GM10266 (cell line): ENCODE results near the gene NOC2L.

Source experiments
- DNase-seq: peaks from one replicate; pipeline ENCODE4 v3.0.0; 2012; ENCODE audit errors: extremely low spot score
- TF ChIP-seq, protein P1 (sequence below): IDR thresholded peaks from 2 replicates; pipeline ENCODE4 v1.5.1; 2012; ENCODE audit warnings: mild to moderate bottlenecking, low read depth; ENCODE audit not compliant: control insufficient read depth, insufficient read depth; ENCODE audit errors: missing control alignments

Gene NOC2L

GRCh38 chr1:917076-917459 is 42.0 kb downstream of the NOC2L start:
- DNase-seq, result no peak

GRCh38 chr1:916173-917075 is 42.6 kb downstream of the NOC2L start:
- DNase-seq, result no peak
- TF ChIP-seq, protein P1, sequence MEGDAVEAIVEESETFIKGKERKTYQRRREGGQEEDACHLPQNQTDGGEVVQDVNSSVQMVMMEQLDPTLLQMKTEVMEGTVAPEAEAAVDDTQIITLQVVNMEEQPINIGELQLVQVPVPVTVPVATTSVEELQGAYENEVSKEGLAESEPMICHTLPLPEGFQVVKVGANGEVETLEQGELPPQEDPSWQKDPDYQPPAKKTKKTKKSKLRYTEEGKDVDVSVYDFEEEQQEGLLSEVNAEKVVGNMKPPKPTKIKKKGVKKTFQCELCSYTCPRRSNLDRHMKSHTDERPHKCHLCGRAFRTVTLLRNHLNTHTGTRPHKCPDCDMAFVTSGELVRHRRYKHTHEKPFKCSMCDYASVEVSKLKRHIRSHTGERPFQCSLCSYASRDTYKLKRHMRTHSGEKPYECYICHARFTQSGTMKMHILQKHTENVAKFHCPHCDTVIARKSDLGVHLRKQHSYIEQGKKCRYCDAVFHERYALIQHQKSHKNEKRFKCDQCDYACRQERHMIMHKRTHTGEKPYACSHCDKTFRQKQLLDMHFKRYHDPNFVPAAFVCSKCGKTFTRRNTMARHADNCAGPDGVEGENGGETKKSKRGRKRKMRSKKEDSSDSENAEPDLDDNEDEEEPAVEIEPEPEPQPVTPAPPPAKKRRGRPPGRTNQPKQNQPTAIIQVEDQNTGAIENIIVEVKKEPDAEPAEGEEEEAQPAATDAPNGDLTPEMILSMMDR, result no peak

More at GRCh38 chr1:917076-917459, 42.0 kb downstream of the NOC2L start:
- TF ChIP-seq, protein P1, result no peak

DNA sequence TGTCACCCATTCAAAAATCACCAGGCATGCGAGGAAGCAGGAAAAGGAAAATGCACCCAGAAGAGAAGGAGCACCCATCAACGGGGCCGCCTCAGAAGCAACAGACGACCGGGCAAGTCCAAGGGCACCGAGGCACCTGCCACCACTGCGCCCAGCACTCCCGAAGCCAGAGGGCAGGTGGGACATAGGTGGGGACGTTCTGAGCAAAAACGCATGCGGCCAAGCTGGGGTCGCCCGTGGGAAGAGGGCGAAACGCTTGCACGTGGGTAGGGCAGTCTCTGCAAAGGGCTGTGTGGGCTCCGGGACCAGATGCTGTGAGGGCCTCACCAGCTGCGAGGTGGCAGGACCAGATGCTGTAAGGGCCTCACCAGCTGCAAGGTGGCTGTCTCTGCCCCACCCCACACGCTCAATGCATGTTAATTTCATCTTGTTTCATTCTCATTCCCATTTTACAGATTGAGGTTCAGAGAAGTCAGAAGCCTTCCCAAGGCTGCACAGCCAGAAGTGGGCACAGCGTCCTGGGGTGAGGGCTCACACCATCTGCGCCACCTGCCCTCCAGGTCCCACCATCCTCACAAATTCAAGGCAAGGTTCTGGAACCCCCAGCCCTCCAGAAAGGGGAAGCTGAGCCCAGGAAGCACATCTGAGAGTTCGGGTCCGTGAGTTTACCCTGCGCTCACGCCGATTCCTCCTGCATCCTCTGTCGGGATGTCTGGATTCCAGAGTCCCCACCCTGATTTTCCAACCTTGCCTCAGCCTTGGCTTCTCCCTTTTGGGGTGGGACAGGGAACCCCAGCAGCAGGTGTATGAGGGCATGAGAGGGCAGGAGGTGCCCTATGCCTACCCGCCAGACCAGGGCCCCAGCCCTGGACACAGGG is 43.5 kb downstream of the NOC2L start:
- DNase-seq, result no peak
- TF ChIP-seq, protein P1, result no peak

DNA sequence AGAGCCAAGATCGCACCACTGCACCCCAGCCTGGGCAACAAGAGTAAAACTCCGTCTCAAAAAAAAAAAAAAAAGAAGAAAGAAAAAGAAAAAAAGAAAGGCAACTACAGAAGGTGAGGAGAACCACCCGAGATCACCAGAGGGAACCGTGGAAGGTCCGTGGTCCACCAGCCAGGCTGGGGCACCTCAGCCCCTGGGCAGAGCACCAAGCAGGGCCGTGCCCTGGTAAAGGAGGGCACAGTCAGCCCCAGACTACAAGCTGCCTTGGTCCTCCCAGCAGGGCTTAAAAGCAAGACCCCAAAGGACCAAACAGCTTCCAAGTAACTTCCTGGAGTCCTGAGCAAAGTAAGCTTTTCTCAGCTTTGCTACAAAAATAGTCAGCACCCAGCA is 44.2 kb downstream of the NOC2L start:
- no peak for DNase-seq
- TF ChIP-seq, protein P1, result no peak

DNA sequence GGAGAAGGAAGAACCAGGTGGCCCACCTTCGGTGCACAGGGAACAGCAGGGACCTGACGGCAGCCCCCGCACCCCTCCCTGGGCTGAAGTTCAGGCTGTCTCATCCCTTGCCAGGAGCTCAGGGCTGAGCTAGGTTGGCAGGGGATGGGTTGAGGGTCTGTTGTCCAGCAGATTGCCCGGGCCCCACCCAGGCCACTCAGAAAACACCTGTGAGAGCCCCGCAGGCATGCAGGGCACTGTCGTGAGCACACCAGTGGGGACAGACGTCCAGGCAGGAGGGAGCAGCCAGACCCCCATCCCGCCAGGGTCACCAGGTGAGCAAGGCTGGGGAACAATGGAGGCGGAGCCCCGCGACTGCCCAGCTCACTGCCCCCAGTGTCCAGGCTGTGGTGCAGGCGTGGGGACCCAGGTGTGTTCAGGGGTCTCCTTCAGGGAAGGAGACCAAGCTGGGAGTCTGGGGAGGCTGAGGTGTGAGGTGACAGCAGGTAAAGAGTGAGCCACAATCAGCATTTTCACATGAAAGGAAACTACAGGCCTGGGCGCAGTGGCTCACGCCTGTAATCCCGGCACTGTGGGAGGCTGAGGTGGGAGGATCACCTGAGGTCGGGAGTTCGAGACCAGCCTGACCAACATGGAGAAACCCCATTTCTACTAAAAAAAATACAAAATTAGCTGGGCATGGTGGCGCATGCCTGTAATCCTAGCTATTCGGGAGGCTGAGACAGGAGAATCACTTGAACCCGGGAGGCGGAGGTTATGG is 44.7 kb downstream of the NOC2L start:
- TF ChIP-seq, protein P1, result no peak
- no peak for DNase-seq

DNA sequence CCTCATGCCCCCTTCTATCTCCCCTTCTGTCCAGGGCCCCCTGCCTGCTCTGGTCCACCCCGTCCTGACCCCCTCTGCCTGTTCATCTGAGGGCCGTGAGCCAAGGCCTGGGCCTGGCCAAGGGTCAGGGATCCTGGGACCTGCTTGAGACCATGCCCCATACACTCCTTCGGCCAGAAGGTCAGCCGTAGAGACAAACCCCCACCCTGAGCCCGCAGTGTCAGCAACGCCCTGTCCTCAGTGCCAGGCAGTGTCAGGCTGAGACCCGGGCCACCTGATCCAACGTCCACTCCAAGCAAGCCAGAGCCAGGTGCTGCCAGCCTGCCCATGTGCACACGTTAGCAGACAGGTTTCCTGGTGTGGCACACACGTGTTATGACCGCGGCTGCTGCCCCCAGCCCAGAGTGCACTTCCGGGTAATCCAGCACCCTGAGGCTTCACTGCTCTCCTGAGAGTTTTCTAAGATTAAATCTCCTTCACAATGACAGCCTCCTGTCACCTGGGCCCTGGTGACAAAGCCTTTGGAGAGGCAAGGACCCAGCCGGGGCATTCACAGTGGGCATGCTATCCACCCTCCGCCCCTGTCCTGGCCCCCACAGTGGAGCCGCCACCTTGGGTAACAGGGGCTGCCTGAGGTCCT is 45.4 kb downstream of the NOC2L start:
- DNase-seq, result no peak

More for the DNA sequence above, 45.4 kb downstream of the NOC2L start:
- TF ChIP-seq, protein P1, result no peak
